GM21786 (cell line): ENCODE measurements around the gene PCDHGC3.
A peak's percentile ranks its signal among the peaks of the same experiment; 100 is the strongest.

Source experiments
- ATAC-seq: cut with Tn5 transposase; IDR thresholded peaks from one replicate; pipeline ENCODE4 v1.9.1; 2021; ENCODE audit not compliant: unreplicated experiment

Gene PCDHGC3

DNA sequence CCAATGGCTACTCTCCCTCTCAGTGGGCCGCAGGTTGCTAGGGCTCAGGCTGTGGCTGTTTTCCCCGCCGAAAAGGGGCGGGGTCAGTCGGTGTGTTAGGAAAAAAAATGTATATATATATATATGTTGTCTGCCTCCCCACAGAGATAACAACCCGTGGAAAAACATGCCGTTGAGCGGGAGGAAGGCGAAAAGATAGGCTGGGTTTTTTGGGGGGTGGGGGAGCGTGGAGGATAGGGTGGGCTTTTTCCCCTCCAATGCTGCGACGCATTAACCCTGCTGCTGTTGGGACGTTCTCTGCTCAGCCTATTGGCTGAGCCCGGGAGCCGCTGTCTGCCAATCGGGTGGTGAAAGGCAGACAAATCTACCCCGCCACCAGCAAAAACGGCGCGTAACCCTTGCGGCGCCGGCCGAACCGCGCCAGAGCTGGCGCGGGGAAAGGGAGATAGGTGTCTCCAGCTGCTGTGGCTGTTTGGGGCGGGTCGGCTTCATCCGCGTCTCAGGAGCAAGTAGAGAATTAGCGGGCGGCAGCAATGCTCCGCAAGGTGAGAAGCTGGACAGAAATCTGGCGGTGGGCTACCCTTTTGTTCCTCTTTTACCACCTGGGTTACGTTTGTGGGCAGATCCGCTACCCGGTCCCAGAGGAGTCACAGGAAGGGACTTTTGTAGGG lies 9.0 kb downstream of the PCDHGC3 start, which contains the start of gene PCDHGC4:
TSS of gene PCDHGC4 (plus strand) at position 390 of the 671 bp plus-strand sequence. CDS start at position 534, 144 bp downstream.
- ATAC-seq, result no peak

DNA sequence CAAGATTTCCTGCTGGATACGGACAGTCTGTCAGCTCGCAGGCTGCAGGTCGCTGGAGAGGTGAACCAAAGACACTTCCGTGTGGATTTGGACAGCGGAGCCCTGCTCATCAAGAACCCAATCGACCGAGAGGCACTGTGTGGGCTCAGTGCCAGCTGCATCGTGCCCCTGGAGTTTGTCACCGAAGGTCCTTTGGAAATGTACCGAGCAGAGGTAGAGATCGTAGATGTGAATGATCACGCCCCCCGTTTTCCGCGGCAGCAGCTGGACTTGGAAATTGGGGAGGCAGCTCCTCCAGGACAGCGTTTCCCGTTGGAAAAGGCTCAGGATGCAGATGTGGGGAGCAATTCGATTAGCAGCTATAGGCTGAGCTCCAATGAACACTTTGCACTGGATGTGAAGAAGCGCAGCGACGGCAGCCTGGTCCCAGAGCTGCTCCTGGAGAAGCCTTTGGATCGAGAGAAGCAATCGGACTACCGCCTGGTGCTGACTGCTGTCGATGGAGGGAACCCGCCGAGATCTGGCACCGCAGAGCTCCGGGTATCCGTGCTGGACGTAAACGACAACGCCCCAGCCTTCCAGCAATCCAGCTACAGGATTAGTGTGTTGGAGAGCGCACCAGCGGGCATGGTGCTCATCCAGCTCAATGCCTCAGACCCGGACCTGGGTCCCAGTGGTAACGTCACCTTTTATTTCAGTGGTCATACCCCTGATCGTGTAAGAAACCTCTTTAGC lies 9.7 kb downstream of the PCDHGC3 start:
- no peak for ATAC-seq

DNA sequence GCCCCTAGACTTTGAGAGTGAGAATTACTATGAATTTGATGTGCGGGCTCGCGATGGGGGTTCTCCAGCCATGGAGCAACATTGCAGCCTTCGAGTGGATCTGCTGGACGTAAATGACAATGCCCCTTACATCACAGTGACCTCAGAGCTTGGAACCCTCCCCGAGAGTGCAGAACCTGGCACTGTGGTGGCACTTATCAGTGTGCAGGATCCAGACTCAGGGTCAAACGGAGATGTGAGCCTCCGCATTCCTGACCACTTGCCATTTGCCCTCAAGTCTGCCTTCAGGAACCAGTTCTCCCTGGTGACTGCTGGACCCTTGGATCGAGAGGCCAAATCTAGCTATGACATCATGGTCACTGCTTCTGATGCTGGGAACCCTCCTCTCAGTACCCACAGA lies 10.3 kb downstream of the PCDHGC3 start:
- ATAC-seq, result no peak

DNA sequence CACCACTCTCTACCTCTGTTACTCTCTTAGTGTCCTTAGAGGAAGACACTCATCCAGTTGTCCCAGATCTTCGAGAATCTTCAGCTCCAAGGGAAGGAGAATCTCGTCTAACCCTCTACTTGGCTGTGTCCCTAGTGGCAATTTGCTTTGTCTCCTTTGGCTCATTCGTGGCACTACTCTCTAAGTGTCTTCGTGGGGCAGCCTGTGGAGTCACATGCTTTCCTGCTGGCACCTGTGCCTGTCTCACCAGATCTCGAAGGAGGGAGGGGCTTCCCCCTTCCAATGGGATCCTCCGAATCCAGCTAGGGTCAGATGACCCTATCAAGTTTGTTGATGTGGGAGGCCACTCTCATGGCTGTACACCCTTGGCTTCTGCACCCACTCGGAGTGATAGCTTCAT lies 11.4 kb downstream of the PCDHGC3 start:
- ATAC-seq, result no peak

DNA sequence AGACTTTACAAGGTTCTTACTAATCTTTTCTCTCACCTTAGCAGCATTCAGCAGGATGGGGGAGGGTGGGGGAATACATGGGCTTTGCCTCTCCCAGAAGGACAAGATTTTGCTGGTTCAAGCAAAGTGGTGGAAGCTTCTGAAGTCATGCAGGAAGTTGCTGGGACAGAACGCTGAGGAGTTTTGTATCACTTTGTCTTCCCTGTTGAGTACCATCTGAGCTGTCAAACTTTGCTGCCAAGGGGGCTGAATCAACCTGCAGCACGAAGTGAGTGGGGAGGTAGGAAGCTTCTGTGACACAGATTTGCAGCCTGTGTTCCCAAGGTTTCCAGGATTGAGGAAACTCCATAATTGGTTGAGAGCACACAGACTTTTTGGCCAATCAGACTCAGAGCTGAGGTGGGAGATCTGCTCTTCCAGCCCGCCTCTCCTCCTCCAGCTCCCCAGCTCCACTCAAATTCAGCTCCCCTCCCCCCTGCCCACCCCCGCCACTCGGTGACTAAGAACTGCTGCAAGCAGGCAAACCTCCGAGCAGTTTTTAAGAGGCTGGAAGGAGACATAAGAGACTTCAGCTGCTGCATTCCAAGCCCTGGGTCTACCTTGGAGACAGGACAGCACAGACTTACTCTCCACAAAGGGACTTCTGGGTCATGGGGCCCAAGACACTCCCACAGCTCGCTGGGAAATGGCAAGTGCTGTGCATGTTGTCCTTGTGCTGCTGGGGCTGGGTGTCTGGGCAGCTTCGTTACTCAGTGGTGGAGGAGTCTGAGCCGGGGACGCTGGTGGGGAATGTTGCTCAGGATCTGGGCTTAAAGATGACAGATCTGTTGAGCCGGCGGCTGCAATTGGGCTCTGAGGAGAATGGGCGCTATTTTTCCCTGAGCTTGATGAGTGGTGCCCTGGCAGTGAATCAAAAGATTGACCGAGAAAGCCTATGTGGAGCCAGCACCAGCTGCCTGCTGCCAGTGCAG lies 13.1 kb downstream of the PCDHGC3 start, which contains the start of gene PCDHGC5:
TSS of gene PCDHGC5 (plus strand) at position 491 of the 971 bp plus-strand sequence. CDS start at position 651, 160 bp downstream.
- ATAC-seq, result no peak

DNA sequence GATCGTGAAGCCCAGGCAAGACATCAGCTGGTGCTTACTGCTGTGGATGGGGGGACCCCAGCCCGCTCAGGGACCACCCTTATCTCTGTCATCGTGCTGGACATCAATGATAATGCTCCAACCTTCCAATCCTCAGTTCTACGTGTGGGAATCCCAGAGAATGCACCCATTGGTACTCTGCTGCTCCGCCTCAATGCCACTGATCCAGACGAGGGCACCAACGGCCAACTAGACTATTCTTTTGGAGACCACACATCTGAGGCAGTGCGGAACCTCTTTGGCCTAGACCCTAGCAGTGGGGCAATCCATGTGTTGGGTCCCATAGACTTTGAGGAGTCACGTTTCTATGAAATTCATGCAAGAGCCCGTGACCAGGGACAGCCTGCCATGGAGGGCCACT lies 14.1 kb downstream of the PCDHGC3 start:
- no peak for ATAC-seq

DNA sequence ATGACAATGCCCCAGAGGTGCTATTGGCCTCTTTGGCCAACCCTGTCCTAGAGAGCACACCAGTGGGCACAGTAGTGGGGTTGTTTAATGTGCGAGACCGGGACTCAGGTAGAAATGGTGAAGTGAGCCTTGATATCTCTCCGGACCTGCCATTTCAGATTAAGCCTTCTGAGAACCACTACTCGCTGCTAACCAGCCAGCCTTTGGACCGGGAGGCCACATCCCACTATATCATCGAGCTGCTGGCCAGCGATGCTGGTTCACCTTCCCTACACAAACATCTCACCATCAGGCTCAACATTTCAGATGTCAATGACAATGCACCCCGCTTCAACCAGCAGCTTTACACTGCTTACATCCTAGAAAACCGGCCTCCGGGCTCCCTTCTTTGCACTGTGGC lies 14.5 kb downstream of the PCDHGC3 start:
- ATAC-seq, result no peak

DNA sequence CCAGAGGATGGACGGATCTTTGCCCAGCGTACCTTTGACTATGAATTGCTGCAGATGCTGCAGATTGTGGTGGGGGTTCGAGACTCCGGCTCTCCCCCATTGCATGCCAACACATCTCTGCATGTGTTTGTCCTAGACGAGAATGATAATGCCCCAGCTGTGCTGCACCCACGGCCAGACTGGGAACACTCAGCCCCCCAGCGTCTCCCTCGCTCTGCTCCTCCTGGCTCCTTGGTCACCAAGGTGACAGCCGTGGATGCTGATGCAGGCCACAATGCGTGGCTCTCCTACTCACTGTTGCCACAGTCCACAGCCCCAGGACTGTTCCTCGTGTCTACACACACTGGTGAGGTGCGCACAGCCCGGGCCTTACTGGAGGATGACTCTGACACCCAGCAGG lies 15.0 kb downstream of the PCDHGC3 start:
- no peak for ATAC-seq

DNA sequence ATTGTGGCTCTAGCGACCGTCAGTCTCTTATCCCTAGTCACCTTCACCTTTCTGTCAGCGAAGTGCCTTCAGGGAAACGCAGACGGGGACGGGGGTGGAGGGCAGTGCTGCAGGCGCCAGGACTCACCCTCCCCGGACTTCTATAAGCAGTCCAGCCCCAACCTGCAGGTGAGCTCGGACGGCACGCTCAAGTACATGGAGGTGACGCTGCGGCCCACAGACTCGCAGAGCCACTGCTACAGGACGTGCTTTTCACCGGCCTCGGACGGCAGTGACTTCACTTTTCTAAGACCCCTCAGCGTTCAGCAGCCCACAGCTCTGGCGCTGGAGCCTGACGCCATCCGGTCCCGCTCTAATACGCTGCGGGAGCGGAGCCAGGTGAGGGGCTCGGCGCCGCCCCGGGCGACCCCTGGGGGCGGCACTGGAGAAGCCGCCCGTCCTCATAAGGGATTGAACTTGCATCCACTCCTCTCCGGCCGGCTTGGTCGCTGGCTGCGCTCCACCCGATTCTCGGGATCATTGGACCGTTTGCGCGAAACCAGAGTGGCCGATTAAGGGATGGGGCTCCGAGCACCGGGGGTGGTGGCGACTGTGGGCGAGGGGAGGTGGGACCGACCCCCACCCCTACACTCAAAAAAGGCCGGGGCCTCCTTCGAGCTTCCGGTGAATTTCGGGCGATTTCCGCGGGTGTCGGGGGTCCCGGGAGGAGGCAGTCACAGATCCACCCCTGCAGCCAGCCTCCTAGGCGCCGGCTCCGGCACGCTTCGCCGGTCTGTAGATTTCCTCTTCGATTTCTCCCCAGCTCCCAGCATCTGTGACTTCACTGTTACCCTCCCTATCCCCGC lies 15.8 kb downstream of the PCDHGC3 start:
- ATAC-seq, result peak; percentile 14

DNA sequence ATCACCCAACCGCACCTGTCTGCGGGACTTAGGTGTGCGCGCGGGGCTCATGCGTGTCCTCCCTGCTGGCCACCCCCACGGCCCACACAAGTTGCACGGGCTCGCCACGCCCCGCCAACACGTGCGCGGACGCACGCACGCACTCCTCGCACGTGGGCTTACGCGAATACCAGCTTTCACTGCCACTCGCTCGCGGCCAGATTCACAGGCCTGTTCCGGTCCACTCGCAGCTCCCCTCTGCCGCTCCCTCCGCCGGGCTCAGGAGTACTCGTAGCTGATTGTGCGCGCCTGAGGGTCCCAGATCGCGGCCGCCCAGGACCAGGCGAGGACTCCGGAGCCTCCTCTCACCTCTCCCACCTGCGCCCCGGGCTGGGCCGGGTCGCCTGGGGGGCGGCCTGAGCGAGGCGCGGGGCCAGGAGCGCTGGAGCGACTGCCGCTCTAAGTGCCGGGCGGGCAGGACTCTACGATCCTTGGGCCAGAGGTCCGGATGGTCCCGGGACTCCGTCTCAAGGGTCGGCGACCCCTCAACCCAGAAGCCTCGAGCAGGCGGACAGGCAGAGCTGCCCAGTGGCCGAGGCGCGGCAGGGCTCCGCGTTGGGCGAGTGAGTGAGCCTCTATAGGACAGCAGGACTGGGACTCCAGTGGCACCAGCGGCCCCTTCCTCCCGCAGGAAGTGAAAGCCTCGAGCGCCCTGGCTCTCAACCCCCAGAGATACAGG lies 16.6 kb downstream of the PCDHGC3 start:
- ATAC-seq, result peak; percentile 57

DNA sequence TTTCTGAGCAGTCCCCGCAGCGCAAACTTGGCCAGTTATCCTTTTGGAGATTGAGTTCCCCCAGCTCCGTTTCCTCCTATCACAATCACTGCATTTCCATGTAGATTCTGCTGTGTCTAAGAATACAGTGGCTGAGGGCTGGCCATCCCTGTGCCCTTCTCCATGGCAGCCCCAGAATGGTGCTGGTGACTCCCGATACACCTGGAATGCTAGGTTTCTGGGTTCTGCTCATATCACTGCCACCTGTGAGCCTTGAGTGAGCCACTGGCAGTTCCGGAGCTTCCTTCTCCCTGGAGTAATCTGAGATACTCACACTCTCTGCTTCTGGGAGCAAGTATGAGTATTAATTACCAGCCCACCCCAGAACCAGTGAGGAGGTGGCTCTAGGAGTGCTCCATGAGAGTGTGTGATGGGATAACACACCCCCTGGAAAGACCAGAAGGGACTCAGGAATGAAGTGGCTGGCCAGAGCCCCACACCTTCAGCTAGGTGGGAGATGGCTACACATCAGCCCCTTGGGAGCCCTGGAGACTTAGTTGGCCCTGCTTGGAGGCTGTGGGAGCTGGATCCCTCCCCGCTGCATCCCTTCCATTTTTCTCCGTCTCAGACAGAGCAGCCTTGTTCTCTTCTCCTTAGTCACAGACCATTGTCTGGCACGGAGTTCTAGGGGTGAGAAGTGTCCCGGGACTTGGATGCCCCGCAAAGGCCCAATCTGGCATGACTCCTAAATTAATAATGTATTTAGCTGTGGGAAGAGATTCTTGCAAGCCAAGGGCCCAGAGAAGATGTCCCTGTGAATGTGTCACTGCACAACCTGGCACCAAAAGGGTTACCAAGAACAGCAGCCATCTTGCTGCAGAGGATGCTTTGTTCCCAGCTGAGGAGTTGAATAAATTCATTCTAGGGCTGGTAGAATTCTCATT lies 18.0 kb downstream of the PCDHGC3 start:
- ATAC-seq, result no peak

DNA sequence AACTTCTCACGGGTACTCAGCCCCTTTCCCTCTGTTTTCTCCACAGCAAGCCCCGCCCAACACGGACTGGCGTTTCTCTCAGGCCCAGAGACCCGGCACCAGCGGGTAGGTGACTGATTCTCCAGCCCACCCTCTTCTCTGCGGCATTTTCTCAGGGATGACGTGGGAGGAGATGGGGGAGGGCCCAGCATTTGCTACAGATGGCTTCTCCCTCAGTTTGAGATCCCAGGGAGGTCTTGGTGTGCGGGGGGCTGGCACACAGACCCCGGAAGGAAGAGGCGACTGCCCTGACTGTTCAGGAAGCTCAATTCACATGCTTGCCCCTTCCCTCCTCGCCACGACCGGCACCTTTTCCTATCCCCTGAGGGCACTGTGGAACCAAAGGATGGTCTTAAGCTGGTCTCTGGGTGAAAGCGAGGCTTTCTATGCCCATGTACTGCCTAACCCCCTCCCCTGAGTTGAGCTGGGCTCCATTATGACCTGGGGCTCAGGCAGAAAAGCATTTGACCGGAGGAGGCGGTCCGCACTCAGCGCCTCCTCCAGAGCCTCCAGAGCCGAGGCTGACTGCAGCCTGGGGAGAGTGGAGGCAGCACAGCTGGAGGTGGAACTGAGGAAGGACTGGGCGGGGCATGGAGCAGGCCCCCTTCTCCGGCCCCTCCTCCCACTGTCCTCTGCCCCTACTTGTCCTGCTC lies 19.1 kb downstream of the PCDHGC3 start:
- ATAC-seq, result no peak

DNA sequence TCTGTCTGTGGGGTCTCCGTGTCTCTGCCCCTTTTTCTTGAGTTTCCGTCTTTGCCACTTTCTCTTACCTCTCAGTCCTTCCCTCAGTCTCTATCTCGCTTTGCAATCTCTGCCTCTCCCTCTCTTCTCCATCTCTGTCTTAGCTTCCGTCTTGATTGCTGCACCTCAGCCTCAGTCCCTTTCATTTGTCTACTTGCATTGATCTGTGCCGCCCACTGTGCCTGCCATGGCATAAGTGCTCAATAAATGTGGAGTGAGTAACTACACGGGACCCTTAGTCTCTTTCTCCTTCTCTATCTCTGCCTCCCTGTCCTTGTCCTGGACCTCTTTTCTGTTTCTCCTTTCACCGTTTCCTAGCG lies 19.7 kb downstream of the PCDHGC3 start:
- no peak for ATAC-seq

DNA sequence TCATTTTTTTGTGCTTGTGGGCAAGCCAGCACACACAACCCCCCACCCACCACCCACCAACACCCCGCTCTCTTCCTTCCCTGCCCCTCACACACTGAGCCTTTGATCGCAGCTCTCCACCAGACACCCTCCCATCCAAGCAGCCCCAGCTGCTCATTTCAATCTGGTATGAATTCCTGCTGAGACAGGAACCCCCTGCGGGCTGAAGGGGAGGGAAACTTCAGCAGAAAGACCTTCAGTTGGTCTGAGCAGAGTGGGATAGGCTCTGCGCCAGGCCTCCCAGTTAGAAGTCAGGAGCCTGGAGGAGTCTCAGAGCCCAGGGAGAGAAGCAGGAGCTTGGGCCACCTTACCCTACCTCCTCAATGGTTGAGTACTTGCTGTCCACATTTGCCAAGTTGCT lies 20.3 kb downstream of the PCDHGC3 start:
- ATAC-seq, result no peak

DNA sequence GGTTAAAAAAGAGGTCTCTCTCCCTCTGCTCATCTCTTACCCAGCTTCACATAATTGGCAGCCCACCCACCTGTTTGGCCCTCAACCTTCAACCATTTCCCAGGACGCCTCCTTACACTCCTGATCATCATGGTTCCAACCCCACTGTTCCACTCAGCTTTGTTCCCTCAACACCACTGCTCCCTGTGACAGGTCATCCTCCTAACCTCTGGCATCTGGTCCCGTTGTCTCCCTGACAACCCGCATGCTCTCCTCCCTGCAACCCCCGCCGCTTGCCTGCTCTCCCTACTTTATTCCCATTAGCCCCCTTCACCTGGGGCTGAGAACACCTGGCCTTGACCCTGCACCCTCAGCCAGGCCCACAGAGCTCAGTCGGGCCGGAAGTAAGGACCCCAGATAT lies 26.0 kb downstream of the PCDHGC3 start:
- no peak for ATAC-seq

DNA sequence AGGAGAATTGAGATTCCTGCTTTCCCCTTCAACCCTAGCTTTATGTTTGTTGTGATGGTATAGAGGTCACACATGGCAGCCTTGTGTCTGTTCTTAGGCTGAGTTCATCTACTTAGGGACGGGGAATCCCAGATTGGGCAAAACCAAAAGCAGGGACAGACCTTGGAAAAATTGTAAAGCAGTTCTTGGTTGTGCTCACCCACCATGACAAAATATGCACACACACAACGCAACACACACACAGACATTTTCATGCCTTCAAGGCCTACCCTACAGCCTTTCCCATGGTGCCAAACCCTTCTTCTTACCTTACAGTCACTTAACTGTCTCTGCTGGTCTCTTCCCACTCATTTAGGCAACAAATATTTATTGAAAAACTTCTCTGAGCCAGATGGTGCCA lies 27.9 kb downstream of the PCDHGC3 start:
- ATAC-seq, result no peak

DNA sequence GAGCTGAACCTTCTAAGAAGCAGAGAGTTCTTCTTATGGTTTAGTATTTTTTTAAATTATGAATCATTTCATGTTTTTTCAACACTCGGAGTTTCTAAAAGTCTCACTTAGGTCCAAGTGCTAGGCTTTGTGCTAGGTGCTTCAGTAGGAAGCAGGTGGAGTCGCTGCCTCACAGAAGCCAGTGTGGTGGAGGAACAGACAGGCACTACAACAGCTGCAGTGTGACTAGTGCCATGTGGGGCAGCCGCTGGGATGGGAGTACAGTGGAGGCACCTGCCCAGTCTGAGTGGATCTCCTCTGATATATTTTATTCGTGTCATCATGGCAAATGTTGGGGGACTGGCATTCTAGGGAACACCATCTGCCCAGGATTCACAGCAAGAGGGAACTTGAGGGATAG lies 28.4 kb downstream of the PCDHGC3 start:
- no peak for ATAC-seq
